GM19468 (cell line): ENCODE results near the gene CHST5.

Experiments used
- ATAC-seq: cut with Tn5 transposase; IDR thresholded peaks from one replicate; pipeline ENCODE4 v1.9.1; 2021; ENCODE audit warnings: mild to moderate bottlenecking, moderate library complexity, moderate number of reproducible peaks; ENCODE audit not compliant: unreplicated experiment; ENCODE audit errors: extremely low read depth

CHST5 gene

DNA sequence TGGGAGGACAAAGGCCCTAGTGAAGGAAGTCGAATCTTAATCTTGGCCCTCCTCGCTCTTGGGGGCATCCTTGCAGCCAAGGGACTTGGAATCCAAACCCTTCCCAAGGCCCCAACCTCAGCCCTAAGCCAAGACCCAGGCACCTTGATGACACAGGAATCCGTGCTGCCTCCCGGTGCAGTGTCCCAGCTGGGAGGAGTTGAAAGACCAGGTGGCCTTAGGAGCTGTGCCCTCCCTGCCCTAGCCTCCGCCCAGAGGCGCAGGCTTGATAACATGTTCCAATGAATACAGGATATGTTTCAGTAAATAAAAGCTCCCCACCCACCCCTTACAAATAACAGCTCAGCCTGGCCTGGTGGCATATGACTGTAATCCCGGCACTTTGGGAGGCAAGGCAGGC, at the start of gene CHST5:
Gene CHST5 (minus strand): TSS at position 208 of the 400 bp plus-strand sequence. CDS start 5,724 bp downstream, outside the sequence.
- no peak for ATAC-seq

DNA sequence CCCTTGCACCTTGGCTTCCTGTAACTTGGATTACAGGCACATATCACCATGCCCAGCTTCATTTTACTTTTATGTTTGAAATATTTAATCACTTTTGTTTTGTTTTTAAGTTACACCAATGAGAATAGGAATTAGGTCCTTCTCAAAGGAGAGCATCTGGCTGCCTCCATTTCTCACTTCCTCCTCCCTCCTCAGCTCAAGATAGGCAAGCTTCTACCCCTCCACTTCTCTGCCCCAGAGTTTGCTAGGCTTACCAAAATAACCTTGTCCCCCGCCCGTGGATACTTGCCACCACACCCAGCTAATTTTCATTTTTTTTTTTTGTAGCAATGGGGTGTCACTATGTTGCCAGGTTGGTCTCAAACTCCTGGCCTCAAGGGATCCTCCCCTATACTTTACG, 48.2 kb upstream of the CHST5 start:
- no peak for ATAC-seq

DNA sequence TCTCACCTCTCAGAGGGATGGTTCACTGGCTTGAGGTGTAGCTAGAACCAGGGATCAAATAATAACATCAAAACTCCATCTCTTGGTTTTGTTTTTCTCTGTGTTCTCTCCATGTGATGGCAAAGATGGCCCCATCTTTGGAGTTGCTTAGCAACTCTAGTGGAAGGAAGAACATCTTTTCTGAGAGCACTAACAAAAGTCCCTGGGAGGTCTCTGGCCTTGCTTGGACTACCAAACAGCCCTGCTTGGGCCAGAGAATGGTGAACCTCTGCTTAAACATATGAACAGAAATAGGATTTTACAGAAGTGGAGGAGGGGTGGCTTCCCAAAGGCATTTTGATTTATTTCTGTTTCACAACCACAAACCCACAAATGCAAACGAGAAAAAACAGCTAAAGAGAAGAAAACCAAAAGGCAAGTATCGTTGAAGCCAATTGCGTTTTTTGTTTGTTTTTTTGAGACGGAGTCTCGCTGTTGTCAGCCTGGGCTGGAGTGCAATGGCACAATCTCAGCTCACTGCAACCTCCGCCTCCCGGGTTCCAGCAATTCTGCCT, 43.5 kb upstream of the CHST5 start:
- no peak for ATAC-seq

DNA sequence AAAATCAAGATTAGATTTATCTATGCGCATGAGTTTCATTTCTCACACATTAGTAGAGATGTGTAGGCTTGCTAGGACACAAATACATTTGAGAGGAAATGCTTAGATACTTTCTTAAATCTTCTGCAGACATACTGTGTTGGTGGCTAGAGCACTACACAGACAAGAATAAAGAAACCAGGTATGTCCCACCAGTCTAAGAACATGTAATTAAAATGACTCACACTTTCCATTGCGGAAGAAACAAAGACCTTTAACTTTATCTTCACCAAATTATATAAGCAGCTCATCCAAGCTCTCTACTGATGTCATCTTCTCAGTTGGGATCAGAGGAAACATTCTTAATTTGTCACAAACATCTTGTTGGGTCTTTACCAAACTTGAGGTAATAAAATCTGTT, 42.8 kb upstream of the CHST5 start:
- no peak for ATAC-seq

DNA sequence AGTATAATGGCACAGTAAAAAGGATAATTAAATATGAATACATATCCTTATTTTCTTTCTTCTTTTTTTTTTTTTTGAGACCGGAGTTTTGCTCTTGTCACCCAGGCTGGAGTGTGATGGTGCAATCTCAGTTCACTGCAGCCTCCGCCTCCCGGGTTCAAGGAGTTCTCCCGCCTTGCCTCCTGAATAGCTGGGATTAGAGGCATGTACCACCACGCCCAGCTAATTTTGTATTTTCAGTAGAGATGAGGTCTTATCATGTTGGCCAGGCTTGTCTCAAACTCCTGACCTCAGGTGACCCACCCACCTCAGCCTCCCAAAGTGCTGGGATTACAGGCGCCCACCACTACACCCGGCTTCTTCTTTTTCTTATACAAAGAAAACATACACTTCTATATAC, 42.3 kb upstream of the CHST5 start:
- ATAC-seq, result no peak

DNA sequence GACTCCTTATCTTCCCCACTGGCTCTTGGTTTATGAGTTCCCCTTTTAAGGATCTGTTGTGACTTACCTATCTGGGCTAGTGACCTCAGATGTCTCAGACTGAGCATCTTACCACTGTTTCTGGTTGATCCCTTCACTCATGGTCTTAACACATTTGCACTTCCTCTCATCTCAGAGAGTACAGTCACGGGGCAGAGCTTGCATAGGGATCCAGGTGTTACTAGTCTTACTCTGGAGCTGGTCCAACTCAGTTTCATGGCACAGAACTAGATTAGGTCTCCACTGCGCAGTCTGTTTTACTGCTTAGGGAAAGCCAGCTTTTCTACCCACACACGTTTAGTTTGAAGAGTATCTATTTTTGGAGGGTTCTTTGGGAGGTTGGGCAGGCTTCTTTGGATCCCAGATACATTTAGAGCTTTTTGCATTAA, 40.5 kb upstream of the CHST5 start:
- ATAC-seq, result no peak

DNA sequence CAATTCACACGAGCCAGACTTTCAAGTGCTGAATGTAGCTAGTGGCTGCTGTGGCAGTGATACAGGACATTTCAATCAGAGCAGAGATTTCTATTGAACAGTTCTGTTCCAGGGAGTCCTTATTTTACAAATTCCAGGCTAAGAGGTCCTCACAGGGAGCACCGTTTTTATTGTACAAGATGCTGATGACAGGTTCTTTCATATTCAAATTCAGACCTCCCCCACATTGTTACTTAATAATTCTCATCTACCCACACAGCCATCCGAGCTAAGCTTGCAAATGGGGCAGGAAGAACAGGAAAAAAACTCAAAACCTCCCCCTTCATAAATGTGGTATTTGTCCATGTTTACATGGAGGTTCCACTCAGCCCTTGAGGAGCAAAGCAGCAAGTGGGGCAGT, 40.0 kb upstream of the CHST5 start:
- ATAC-seq, result no peak

DNA sequence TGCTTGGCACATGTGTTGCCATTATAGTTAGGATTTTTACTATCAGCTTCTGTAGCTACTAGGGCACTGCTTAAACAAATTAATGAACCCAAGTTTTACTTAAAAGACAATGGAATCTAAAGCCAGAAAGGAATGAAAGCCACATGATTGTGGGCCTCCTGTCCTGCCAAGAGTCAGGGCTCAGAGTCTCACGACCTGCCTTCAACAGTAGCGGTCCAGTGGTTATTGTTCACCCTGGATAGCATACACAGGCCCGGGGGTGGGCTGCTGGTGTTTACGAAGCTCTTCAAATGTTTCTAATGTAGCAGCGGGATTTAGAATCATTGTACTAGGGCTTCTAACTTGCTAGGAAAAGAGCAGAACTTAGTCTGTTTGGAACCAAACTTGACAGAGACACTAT, 38.0 kb upstream of the CHST5 start:
- ATAC-seq, result no peak

DNA sequence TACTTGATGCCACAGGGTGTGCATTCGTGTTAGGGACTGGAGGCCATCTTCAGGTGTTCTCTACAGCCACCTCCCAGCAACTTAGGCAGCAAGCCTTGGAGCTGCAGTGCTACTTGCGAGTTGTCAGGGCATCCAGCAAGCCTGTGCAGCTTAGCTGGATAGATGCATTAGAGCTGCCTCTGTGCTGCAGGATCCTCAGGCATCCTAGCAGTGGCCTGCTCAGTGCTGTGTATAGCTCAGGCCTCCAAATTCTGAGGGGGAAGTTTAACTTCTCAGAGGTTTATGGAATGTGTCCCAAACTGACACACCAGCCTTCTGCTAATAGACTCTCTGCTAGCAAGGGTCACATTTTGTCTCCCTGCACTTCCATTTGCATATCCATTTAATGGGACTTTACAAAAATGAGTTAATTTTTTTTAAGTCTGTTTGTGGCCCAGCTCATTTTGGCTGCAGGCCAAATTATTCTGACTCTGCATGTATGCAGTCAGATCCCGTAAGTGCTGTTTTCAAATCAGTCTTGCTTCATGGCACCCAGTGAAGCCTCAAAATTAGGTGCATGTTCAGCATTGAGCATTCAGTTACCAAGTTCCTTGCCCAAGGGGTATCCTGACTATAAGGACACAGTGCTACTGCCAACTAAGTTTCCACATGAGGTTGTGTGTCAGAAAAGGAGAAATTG, 37.1 kb upstream of the CHST5 start:
- no peak for ATAC-seq

DNA sequence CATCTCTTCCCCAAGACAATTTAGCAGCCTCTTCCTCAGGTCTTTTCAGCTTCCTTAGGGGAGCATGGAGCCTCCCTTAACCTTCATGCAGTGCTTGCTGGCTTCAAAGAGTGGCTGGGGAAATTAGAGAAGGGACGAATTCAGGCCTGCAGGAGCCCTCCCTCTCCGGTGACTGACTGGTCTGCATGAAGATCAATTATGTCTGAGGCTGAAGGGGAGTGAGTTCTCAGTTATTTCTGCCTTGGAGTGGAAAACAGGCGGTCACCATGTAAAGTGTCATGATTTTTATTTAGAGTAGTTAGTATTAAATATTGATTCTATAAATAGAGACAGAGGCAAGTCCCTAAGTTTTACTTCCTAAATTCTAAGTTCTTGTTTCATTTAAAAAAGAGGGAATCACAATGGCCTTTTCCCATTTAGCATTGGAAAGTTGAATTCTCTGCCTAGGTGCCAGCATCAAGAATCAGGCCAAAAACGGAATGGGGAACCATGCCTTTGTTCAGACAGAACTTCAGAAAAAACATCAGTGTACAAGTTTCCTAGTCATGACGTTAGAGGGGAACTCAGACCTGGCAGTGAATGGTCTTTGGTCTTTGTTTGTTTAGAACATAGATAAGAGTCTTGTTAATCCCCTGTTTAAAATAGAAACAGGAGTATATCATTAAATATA, 34.6 kb upstream of the CHST5 start:
- ATAC-seq, result no peak

DNA sequence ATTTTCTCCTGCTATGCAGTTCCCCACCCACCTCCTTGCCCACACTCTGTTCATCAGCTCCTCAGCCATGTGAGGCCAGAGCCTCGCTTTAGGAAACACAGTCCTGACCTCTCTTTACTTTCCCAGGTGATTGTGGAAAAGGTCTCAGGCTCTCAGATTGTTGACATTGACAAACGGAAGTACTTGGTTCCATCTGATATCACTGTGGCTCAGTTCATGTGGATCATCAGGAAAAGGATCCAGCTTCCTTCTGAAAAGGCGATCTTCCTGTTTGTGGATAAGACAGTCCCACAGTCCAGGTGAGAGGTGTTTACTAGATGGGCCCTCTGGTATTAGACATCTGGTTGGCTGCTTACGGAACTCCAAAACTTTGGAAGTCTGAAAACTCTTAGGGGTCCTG, 32.0 kb upstream of the CHST5 start:
- no peak for ATAC-seq

DNA sequence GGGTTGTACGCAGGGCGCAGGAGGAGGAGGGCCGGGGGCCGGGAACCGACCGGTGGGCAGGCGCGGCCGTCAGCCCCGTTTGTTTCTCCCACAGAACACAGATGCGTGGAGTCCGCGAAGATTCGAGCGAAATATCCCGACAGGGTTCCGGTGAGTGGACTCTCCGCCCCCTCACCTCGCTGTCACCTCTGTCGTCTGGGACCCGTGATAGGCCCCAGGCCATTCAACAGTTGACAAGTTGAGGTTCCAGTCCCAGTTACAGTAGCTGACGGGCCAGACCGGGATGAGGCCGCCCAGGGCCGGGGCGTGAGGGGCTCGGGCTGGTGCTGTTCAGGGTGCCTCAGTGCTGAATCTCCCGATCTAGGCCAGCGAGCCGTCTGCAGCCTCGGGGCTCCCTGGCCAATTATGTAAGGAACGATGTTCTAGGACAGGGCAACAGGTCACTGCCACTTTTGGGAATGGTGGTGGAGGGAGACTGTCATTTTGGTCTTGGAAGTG, 30.9 kb upstream of the CHST5 start:
- ATAC-seq, result no peak

DNA sequence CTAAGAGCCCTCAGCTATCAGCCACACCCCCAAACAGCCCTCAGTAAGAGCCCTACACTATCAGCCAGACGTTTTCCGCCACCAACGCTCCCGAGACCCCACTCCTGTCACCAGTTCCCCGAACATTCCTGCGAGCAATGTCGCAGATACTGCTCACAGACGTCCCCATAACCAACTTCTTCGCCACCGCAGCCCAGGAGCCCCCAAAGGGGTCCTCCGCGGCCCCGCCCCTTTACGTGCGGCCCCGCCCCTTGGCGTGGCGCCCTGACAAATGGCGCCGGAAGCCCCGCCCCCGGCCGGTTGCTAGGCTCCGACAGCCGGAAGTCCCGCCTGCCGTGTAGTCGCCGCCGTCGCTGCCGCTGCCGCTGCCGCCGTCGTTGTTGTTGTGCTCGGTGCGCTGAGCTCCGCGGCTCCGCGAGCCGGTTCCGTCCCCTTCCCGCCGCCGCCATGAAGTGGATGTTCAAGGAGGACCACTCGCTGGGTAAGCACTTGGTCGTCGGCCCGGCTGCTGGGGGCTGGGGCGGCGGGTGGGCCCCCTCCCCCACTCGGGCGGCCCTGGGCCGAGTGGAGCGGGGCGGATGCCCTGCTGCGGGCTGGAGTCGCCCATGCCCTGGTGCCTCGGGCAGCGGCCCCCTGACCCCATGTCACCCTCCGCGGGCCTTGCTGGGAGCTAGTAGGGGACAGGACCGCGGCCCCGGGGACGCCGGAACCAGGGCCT, 30.3 kb upstream of the CHST5 start, which contains the start of gene GABARAPL2:
Gene GABARAPL2 (plus strand): TSS at position 340 of the 718 bp plus-strand sequence. CDS start 108 bp downstream, at position 448.
- peak; percentile 66 for ATAC-seq

DNA sequence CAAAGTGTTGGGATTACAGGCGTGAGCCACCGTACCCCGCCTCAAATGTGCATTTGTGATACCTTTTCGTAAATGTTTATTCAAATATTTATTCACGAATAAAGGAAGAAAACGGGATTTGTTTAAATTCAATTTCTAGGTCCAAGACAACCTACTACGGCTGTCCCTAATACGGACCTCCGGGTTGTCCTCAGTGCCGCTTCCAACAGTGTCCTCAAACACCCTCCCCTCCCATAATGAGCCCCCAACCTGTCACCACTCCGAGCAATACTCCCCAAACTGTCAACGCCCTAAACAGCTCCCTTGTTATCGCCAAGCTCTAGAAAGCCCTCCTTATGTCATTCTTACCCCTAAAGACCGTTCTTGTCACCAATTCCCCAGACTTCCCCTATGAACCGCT, 29.7 kb upstream of the CHST5 start:
- no peak for ATAC-seq

DNA sequence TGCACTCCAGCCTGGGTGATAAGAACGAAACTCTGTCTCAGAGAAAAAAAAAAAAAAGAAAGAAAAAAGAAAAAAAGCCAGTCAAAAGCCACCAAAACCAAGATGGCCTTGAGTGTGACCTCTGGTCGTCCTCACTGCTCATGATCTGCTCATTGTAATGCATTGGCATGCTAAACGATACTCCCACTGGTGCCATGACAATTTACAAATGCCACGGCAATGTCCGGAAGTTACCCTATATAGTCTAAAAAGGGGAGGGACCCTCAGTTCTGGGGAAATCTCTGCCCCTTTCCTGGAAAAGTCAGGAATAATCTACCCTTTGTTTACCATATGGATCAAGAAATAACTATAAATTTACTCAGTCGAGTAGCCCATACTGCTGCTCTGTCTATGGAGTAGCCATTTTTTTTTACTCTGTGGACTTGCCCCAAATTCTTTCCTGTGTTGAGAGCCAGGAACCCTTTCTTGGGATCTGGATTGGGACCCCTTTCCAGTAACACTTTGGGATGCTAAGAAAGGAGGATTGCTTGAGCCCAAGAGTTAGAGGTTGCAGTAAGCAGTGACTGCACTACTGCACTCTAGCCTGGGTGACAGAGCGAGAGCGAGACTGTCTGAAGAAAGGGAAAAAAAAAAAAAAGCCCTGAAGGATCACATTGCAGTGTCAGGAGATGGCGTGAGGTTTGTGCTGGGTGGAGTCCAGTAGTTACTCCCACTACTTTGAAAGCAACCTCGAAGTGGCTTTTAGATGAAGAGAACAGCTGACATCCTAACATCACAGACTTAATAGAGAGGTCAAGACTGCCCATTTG, 23.9 kb upstream of the CHST5 start:
- no peak for ATAC-seq

DNA sequence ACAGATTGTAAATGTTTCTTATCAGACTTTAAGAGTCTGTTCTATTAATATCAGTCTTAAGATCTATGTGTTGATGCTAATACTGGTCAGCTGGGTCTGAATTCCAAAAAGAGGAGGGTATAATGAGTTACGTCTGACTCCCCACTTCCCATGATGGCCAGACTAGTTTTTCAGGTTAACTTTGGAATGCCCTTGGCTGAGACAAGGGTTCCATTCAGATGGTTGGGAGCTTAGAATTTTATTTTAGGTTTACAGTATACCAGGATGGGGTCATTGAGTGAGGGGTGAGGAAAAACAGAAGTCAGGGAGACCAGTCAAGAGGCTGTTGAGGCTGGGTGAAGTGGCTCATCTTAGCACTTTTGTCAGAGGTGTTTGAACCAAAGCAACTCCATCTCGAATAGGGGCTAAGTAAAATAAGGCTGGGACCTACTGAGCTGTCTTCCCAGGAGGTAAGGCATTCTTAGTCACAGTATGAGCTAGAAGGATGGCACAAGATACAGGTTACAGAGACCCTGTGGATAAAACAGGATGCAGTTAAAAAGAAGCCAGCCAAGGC, 23.0 kb upstream of the CHST5 start:
- no peak for ATAC-seq

DNA sequence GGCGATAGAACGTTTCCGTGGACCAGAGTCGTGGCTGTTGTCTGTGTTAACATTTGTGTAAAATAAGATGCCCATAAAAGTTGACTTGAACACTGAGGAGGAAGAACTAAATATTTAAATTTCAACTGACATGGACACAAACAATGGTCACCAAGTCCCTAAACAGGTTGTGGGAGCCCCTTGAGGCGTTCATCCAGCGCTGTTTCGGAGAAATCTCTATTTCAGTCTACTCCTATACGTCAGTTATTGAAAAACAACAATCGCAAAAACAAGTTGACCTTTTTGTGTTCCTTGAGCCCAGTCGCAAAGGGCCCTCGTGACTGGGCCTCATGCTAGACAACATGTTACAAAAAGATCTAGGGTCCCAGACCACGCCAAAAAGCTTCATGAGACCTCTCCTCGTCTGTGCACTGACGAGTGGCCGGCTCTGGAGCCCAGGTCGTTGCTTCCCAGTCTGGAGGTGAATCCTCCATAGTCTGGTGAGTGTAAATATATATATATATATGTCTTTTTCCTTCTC, 20.6 kb upstream of the CHST5 start:
- no peak for ATAC-seq

DNA sequence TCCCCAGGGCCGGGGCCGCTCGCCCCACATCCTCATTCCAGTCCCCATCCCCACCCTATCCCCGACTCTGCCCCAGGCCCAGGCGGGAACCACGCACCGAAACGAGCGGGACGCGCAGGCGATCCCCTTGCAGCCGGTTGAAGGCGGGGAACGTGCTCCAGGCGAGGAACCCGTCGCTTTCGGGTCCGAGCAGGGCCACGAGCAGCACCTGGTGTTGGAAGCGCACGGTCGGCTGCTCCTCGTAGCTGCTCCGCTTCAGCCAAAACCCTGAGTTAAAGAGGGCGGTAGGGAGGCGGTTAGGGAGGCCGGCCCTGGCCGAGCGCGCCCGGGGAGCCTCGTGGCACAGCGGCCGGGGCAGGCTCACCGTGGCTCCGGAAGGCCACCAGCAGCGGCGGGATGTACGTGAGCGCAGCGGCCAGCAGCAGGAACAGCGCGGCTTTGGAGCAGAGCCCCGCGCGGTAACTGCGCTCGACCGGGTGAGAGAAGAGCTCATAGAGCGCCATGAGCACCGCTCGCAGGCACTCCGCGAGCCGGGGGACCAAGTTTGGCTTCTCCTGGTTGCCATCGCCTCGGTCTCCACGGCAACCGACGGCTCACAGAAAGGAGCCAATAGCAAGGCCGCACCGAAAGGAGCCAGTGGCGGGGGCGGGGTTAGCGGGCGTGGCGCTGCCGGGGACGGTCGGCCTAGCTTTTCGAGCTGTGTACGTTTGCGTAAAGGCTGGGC, 20.0 kb upstream of the CHST5 start, which contains the start of gene TMEM231:
Gene TMEM231 (minus strand): TSS at position 546 of the 724 bp plus-strand sequence. CDS start 43 bp downstream, at position 503.
- ATAC-seq, result peak; percentile 97
